Neural progenitor cell (in vitro differentiated cells): ENCODE results near the gene CEACAM5. TPM values are rescaled to one million over a fixed set of nuclear protein-coding genes. Genes with fewer than 3 reads are reported as not detected.

Experiments used
- DNase-seq: peaks from one replicate; pipeline ENCODE4 v3.0.0-alpha.2; 2016; ENCODE audit warnings: low spot score
- H2AFZ ChIP-seq: fragments of 200-600 bp; sonication (generic); replicated peaks from 2 replicates; pipeline ENCODE4 v1.6.1; 2016; ENCODE audit warnings: antibody characterized with exemption
- H3F3A ChIP-seq: fragments of 200-600 bp; sonication (generic); 2 replicates; pipeline ENCODE4 v1.6.1; 2016; ENCODE audit warnings: antibody characterized with exemption, low read depth
- H3K27ac ChIP-seq: fragments of 200-600 bp; sonication (generic); 2 replicates; pipeline ENCODE4 v1.5.1; 2016; ENCODE audit warnings: mild to moderate bottlenecking
- H3K27me3 ChIP-seq: fragments of 200-600 bp; sonication (generic); 2 replicates; pipeline ENCODE4 v1.6.1; 2016; ENCODE audit warnings: mild to moderate bottlenecking, moderate library complexity
- H3K36me3 ChIP-seq: fragments of 200-600 bp; sonication (generic); 2 replicates; pipeline ENCODE4 v1.5.1; 2016
- H3K4me1 ChIP-seq: fragments of 200-600 bp; sonication (generic); 2 replicates; pipeline ENCODE4 v1.6.1; 2016; ENCODE audit warnings: mixed run types
- H3K4me2 ChIP-seq: fragments of 200-600 bp; sonication (generic); 2 replicates; pipeline ENCODE4 v1.6.1; 2016
- H3K4me3 ChIP-seq: fragments of 200-600 bp; sonication (generic); 2 replicates; pipeline ENCODE4 v1.5.1; 2016
- H3K79me2 ChIP-seq: fragments of 200-600 bp; sonication (generic); 2 replicates; pipeline ENCODE4 v1.6.1; 2016; ENCODE audit warnings: low read depth
- H3K9ac ChIP-seq: fragments of 200-600 bp; sonication (generic); 2 replicates; pipeline ENCODE4 v1.6.1; 2016
- H3K9me3 ChIP-seq: fragments of 200-600 bp; sonication (generic); 2 replicates; pipeline ENCODE4 v1.5.1; 2016; ENCODE audit warnings: low read depth
- H4K20me1 ChIP-seq: fragments of 200-600 bp; sonication (generic); 2 replicates; pipeline ENCODE4 v1.6.1; 2016; ENCODE audit warnings: low read depth
- H3K27ac Mint-ChIP-seq: 3 replicates; pipeline ENCODE4 v1.8.0; 2021; ENCODE audit warnings: mixed read lengths
- H3K27me3 Mint-ChIP-seq: 2 replicates; pipeline ENCODE4 v1.8.0; 2022; ENCODE audit warnings: low read depth, mild to moderate bottlenecking, inconsistent platforms, moderate library complexity, mixed read lengths; ENCODE audit not compliant: insufficient read depth
- H3K36me3 Mint-ChIP-seq: 3 replicates; pipeline ENCODE4 v1.8.0; 2021; ENCODE audit warnings: mixed read lengths
- H3K4me1 Mint-ChIP-seq: 3 replicates; pipeline ENCODE4 v1.8.0; 2021; ENCODE audit warnings: mixed read lengths
- H3K4me3 Mint-ChIP-seq: 3 replicates; pipeline ENCODE4 v1.8.0; 2021; ENCODE audit warnings: mild to moderate bottlenecking, moderate library complexity, mixed read lengths
- H3K9me3 Mint-ChIP-seq: 3 replicates; pipeline ENCODE4 v1.8.0; 2020; ENCODE audit warnings: mixed read lengths
- CTCF ChIP-seq: fragments of 200-600 bp; sonication (generic); IDR thresholded peaks from 2 replicates; pipeline ENCODE4 v1.5.1; 2017; ENCODE audit warnings: antibody characterized with exemption, mild to moderate bottlenecking
- EZH2 ChIP-seq: fragments of 200-600 bp; sonication (generic); IDR thresholded peaks from 2 replicates; pipeline ENCODE4 v1.6.1; 2017; ENCODE audit warnings: antibody characterized with exemption, mild to moderate bottlenecking, moderate library complexity
- EZH2phosphoT487 ChIP-seq: fragments of 200-600 bp; sonication (generic); IDR thresholded peaks from 2 replicates; pipeline ENCODE4 v1.6.1; 2017; ENCODE audit warnings: antibody characterized with exemption
- total RNA-seq: library from RNA; depleted of rRNA; stranded (reverse); fragments of >200 nt; gene quantifications from 2 replicates; pipeline ENCODE4 v1.2.3, GENCODE V29; 2015; ENCODE audit warnings: low replicate concordance

Gene CEACAM5
- total RNA-seq, 1 donor from 2014 or later: not detected

- no peaks in the 10 kb centered on the region for H3F3A ChIP-seq
- no peak for DNase-seq
- Mint-ChIP-seq H3K4me1 (no peaks in the 10 kb centered on the region), H3K27me3 (peaks cover 10% of the 10 kb centered on the region), H3K27ac (no peak within 1 kb of the TSS), H3K9me3 (no peaks in the 10 kb centered on the region), H3K4me3 (no peak within 1 kb of the TSS), H3K36me3 (no peaks in the 10 kb centered on the region)
- no peak within 1 kb of the TSS for H2AFZ ChIP-seq
- no peak within 1 kb of the TSS for H3K27ac ChIP-seq
- H3K27me3 ChIP-seq: no peaks in the 10 kb centered on the region
- H3K9me3 ChIP-seq: peaks cover 8% of the 10 kb centered on the region
- no peaks in the 10 kb centered on the region for H3K79me2 ChIP-seq
- no peaks in the 10 kb centered on the region for H3K36me3 ChIP-seq
- H3K4me2 ChIP-seq: no peak within 1 kb of the TSS
- H3K9ac ChIP-seq: no peak within 1 kb of the TSS
- TF ChIP-seq EZH2 (no peak), EZH2phosphoT487 (no peak), CTCF (no peak)
- H4K20me1 ChIP-seq: no peaks in the 10 kb centered on the region
- H3K4me3 ChIP-seq: no peak within 1 kb of the TSS
- H3K4me1 ChIP-seq: no peaks in the 10 kb centered on the region
Measured at GRCh38 chr19:41688098-41688497, 20.3 kb upstream of the CEACAM5 start, which contains the start of gene CEACAM7. CEACAM7 (minus strand) TSS chr19:41688270; CDS start chr19:41688165, 105 bp downstream.

GRCh38 chr19:41688687-41689086 is 19.7 kb upstream of the CEACAM5 start:
- Histone ChIP-seq H2AFZ (no peak overlapping the region), H3K9ac (no peak overlapping the region), H3K27me3 (no peaks in the 10 kb centered on the region), H4K20me1 (no peaks in the 10 kb centered on the region), H3K4me3 (no peak overlapping the region), H3K4me1 (no peaks in the 10 kb centered on the region), H3K79me2 (no peaks in the 10 kb centered on the region), H3F3A (no peaks in the 10 kb centered on the region), H3K36me3 (no peaks in the 10 kb centered on the region), H3K4me2 (no peak overlapping the region), H3K9me3 (peaks cover 8% of the 10 kb centered on the region), H3K27ac (no peak overlapping the region)
- Mint-ChIP-seq H3K4me1 (no peaks in the 10 kb centered on the region), H3K36me3 (no peaks in the 10 kb centered on the region), H3K27ac (no peak overlapping the region), H3K4me3 (no peak overlapping the region), H3K9me3 (no peaks in the 10 kb centered on the region), H3K27me3 (peaks cover 9% of the 10 kb centered on the region)
- TF ChIP-seq EZH2phosphoT487: no peak
- TF ChIP-seq EZH2: no peak
- TF ChIP-seq CTCF: no peak
- DNase-seq: no peak

- no peaks in the 10 kb centered on the region for H3K9me3 Mint-ChIP-seq
- no peaks in the 10 kb centered on the region for H3K36me3 ChIP-seq
- no peaks in the 10 kb centered on the region for H3K36me3 Mint-ChIP-seq
- no peaks in the 10 kb centered on the region for H3F3A ChIP-seq
- no peaks in the 10 kb centered on the region for H3K79me2 ChIP-seq
- no peak overlapping the region for H3K4me2 ChIP-seq
- no peak overlapping the region for H3K4me3 Mint-ChIP-seq
- no peak overlapping the region for H3K4me3 ChIP-seq
- H2AFZ ChIP-seq: no peak overlapping the region
- H3K4me1 Mint-ChIP-seq: no peaks in the 10 kb centered on the region
- peaks cover 9% of the 10 kb centered on the region for H3K27me3 Mint-ChIP-seq
- H3K27ac Mint-ChIP-seq: no peak overlapping the region
- H3K9me3 ChIP-seq: peaks cover 8% of the 10 kb centered on the region
- no peak overlapping the region for H3K9ac ChIP-seq
- H3K27ac ChIP-seq: no peak overlapping the region
- TF ChIP-seq CTCF (no peak), EZH2 (no peak), EZH2phosphoT487 (no peak)
- H3K4me1 ChIP-seq: no peaks in the 10 kb centered on the region
- no peak for DNase-seq
- H4K20me1 ChIP-seq: no peaks in the 10 kb centered on the region
- H3K27me3 ChIP-seq: no peaks in the 10 kb centered on the region
Measured at GRCh38 chr19:41689993-41690800, 18.2 kb upstream of the CEACAM5 start.
